ENCODE measurements around the gene CBX3.

GRCh38 chr7:26200038-26200443 lies 1.5 kb upstream of the CBX3 start:
- TF ChIP-seq CTCF (conservative IDR thresholded peaks at IDR 0.05; ENCODE audit: low read depth, low read length) (no peak), EZH2 (IDR thresholded peaks at IDR 0.05; ENCODE audit: low read length, unreplicated experiment) (no peak), EZH2phosphoT487 (IDR thresholded peaks at IDR 0.05; ENCODE audit: borderline replicate concordance, low read length) (no peak)

Data from PC-3 (cell line).